Activated CD4-positive, alpha-beta T cell treated with anti-CD3 and anti-CD28 coated beads, Interleukin-2, amount 50 U/mL, for 24 hours (primary cell): ENCODE results near the gene PPP1R14B.

Experiments used
- DNase-seq, 2 donors: peaks; one replicate each; pipeline ENCODE4 v3.0.0-alpha.2; 2020; ENCODE audit warnings: low read depth in 1 of 2, low spot score in 1 of 2

Gene PPP1R14B

DNA sequence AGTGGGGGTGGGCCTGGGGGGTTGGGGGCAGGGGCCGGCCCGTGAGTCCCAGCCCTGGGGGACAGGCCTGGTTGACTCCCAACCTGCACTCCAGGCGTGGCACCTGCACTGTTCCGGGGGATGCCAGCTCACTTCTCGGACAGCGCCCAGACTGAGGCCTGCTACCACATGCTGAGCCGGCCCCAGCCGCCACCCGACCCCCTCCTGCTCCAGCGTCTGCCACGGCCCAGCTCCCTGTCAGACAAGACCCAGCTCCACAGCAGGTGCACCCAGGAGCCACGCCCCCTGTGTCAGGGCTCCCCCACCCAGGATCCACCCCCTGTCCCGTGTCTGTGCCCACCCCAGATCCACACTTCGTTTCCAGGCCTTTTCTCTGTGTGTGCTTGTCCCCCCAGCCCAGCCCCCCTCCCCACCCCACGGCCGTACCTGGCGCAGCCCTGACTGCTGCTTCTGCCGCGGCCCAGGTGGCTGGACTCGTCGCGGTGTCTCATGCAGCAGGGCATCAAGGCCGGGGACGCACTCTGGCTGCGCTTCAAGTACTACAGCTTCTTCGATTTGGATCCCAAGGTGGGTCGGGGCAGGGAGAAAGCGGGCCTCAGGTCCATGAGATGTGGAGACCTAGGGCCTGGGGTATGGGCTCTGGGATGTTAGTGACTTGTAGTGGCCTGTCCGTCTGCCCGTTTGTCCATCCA is 35.4 kb downstream of the PPP1R14B start:
- no peak for DNase-seq

DNA sequence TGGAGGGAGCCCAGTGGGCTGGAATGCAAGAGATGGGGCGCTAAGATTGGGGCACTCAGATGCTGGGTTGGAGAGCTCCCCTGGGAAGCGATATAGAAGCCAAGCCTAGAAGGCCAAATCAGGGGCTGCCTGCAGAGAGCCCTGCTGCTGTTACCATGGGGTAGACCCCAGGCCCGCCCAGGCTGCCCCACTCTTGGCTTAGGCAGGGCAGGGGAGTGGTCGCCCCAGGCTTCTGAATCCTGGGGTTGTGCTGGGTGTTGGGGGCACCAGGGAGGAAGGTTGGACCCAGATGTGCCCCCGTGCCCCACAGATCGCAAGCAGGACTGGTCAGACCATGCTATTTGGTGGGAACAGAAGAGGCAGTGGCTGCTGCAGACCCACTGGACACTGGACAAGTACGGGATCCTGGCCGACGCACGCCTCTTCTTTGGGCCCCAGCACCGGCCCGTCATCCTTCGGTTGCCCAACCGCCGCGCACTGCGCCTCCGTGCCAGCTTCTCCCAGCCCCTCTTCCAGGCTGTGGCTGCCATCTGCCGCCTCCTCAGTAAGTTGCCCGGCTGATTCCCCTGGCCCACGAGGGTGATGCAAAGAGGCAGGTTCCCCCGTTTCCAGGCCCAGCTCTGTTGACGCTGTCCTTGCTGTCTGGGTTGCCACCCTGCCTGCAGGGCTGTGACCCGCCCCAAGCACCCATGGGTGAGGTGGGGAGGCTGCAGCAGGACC is 36.3 kb downstream of the PPP1R14B start:
- no peak for DNase-seq

DNA sequence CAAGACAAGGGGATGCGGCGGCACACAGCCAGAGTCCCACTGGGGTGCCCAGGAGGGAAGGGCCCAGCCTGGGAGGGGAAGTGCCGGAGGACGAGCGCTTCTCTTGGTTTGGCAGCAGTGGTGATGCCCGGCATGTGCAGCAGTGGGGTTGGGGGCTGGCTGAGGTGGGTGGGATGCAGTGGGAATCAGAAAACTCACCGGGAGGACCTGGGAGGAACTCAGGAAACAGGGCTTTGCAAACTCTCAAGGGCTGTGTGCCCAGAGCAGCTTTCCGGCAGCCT is 37.2 kb downstream of the PPP1R14B start:
- DNase-seq = no peak

DNA sequence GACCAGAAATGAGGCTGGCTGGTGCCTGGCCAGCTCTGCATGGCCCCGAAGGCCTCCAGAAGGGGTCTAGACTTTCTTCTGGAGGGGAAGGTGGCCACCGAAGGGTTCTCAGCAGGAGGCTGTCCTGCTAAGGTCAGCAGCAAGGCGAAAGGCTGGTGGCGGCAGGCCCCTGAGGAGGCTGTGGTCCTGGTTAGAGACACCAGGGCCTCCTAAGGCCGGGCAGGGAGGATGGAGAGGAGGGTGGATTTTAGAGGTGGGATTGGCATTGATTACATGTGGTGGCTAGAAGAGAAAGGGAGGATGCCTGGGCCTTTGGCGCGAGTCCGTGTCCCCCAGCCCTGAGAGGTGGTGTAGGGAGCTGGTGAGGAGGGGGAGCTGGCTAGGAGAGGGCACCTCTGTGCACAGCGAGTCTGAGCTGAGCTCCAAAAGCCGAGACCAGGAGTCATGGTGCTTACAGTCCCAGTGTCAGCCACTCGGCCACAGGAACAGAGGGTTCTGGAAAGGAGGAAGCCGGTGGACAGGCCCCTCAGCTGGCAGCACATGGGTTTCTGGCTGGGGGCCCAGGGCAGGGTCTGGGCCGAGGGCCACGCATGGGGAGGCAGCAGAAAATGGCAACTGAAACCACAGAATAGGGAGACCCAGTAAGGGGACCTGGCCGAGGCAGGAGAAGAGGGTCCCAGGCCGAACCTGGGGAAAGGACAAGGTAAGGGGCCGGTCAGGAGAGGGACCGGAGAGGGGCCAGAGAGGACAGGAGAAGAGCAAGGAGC is 37.8 kb downstream of the PPP1R14B start:
- no peak for DNase-seq

DNA sequence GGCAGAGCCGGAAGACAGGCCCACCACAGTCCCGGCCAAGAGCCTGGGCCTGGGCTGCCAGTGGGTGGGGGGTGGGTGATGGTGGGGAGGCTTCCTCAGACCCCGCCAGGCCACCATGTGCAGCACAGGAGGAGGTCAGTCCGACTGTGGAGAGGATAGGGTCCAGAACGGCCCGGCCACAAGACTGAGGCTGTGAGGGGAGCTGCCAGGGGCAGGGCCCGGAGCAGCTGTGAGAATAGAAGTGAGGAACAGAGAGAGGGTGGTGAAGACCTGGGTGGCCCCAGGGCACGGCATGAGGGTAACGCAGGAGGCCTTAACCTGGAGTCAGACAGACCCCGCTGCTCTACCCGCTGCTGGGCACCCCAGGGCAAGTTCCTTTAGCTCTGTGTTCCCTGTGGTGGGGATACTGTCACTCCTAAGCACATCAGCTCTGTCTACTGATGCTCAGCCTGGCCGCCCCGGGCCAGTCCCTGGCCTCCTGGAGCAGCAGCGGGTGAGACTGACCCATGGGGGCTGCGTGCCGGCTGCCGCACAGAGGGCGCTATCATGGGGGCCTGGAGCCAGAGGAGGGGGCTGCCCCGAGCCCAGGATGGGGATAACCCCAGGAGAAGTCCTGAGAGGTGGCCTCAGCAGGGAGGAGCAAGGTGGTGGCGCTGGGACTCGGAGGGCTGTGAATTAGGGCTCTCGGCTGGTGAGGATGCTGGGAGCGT is 38.5 kb downstream of the PPP1R14B start:
- DNase-seq = no peak

DNA sequence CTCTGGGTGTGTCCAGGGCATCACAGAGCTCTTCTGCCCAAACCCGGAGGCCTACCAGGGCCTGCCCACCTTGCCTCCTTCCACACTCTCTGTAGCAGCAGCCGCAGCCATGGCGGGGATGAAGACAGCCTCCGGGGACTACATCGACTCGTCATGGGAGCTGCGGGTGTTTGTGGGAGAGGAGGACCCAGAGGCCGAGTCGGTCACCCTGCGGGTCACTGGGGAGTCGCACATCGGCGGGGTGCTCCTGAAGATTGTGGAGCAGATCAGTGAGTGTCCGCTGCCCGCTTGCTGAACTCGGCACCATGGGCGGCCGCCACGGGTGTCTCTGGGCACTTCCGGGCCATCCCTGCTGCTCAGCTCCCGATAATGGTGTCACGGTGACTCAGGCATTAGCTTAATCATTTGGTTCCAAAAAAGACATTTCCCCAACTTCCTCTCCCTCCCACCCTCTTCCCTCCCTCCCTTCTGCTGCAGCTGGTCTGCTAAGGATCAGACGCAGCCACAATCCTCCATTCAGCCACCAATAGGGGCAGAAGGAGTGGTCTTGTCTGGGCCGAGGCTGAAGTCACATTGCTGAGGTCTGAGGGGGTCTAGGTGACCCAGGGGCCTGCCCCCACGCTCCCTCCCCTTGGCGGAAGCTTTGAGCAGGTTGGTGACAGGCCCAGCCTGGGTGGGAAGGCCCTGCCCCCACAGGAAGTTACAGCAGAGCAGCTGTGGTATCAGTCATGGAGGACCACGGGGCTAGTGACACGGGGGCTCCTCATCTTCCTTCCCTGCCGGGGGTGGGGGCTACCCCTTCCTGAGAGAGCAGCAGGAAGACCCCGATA is 39.3 kb downstream of the PPP1R14B start:
- peak; percentile 67 to 77 for DNase-seq

DNA sequence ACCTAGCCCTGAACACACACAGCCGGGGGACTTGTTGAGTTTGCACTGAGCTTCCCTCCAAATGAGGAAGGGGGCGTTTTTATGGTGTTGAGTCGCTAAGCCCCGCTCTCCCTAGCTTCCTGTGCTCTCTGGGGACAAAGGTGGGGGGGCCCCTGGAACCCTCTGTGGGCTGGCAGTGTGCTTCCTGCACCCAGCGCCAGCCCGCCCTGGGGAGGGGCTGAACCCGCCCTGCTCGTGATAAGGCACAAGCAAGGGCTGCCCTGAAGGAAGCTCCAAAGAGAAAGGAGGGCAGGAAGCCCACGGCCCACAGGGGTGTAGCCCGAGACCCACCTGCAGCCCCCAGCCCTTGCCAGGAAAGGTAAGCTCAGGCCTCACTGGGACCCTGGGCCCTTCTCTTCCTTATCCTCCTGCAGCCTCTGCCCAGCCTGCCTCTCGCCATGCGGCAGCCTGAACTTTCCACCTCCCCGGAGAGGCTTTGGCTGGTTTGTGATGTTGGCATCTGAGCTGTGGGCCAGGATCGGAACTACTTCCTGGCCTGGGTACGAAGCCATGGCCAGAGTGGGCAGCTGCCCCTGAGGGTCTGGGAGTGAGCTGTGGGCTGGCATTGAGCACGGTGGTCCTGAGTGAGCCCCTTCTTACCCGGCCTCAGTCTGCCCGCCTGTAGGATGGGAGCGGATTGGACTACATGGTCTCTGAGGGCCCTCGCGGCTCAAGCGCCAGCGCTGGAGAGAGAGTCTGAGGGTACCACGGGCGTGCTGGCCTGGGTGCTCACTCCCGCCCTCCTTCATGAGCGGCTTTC is 40.1 kb downstream of the PPP1R14B start, which contains the start of gene FERMT3:
FERMT3 (plus strand) TSS at position 265 of the 799 bp plus-strand sequence. CDS start 644 bp downstream, outside the sequence.
- DNase-seq = peak in 1 of 2 donors; percentile 71

DNA sequence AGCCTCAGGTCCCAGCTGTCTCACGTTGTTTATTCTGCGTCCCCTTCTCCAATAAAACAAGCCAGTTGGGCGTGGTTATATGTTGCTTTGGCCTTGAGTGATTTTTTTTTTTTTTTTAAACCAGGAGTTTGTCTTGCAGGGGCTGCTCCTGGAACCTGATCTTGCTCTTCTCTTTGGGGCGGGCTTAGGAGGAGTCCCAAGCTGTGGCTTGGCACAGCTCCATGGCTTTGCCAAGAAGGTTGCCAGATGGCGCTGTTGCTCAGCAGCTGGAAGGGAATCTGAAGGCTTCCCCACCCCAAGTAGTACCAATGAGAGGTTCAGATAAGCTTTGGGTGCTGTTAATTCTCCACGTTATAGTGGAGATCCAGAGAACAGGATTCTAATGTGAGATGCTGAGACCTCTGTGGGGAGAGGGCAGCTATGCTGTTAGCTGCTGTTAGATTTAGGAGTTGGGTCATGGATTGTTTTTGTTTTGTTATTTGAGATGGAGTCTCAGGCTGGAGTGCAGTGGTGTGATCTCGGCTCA is 42.2 kb downstream of the PPP1R14B start:
- DNase-seq = peak; percentile 45 to 64

DNA sequence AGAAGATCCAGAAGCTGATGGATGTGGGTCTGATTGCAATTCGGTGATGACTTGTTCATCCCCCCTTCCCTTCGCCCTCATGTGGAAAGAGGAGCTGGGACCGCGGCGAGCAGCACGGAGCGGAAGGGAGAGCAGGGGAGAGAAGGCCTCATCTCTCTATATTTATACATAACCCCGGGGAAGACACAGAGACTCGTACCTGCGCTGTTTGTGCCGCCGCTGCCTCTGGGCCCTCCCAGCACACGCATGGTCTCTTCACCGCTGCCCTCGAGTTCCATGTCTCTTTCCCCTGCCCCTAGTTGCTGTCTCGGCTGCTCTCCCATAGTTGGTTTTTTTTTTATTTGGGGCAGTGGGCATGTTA is 42.7 kb downstream of the PPP1R14B start:
- no peak for DNase-seq

DNA sequence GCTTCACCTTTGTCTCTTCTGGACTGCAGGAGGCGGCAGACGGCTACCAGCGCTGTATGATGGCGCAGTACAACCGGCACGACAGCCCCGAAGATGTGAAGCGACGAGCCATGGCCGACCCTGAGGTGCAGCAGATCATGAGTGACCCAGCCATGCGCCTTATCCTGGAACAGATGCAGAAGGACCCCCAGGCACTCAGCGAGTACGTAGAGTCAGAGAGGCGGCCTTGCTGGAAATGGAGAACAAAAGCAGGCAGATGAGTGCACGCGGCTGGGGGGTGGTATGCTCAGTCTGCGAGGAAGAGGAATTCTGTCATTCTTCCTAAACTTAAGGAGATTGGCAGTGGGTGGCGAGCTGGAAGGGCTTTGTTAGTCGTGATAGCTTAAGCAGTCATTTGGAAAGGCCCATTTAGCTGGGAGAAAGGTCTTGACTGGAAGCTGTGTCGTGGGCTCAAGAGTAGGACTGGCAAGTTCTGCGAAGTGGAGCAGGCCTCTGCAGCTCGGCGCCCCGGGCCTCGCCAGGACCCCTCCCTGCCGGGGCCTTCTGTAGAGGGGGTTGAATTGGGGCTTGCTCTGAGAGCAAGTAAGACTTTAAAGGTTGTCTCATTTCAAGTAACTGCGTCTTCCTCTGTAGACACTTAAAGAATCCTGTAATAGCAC is 43.2 kb downstream of the PPP1R14B start:
- DNase-seq = no peak

DNA sequence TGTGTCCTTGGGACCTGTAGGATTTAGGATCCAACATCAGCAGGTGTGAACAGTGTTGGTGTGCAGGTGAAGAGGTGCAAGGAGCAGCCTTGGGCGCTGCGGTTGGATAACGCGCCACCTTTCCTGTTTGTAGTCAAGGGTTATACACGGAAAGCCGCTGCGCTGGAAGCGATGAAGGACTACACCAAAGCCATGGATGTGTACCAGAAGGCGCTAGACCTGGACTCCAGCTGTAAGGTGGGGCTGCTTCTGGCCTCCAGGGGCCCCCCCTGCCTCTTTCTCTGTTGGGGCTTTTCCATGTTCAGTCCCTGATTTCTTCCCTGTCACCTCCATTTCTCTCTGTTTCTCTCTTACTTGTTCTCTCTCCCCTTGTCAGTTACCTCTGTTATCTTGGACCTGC is 43.8 kb downstream of the PPP1R14B start:
- no peak for DNase-seq

DNA sequence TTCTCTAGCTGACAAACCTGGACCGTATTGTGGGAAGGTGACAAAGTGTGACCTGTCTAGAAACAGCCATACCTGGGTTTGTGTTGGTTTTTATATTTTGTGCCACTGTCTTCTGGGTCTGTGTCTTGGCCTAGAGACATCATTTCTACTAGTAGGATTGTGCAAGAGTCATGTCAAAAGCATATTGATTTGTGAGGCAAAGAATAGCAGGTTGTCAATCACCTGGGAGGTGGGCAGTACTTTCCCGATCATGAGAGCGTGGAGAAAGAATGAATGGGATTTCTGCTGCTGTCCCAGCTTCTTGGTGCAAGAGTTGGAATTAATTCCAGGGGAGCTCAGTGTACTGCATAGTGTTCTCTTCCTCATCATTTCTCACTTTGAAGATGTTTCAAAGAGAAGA is 45.2 kb downstream of the PPP1R14B start:
- no peak for DNase-seq

DNA sequence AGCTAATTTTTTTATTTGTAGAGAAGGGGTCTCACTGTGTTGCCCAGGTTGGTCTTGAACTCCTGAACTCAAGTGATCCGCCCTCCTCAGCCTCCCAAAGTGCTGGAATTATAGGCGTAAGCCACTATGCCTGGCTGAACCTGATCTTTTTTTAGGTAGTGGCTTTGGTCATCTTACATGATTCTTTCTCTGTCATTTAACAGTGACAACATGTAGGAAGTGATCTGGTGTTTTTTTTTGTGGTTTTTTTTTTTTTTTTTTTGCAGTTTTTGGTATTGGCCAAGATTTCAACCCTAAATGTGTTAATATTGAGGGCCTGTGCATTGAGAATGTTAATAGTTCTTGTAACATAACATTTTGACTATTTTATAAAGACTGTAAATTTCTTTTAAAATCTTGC is 48.2 kb downstream of the PPP1R14B start:
- no peak for DNase-seq

DNA sequence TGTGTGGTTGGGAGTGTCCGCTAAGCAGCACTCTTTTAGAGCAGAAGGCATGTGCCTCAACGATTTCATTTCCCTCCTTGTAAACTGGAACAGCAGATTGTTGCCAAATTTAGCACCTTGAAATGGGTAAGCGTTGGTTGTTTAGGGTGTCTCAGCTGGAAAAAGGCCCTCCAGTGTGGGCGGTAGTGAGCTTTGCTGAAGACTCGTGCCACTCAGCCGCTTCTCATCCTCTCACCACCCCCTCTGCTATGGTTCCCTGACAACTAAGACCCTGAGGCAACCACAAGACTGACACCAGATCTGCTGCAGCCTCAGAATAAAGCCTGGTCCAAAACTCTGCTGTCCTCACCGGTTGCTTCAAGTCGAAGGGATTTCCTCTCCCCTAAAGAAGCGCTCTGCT is 50.1 kb downstream of the PPP1R14B start:
- DNase-seq = no peak
